ENCODE measurements around the gene GLB1L2.

- TF ChIP-seq TAF1 (IDR thresholded peaks at IDR 0.05; ENCODE audit: low read depth, low read length): no peak
- no peak for TF ChIP-seq POLR2A (IDR thresholded peaks at IDR 0.05; ENCODE audit: low read depth, low read length)
- no peak for TF ChIP-seq POLR2AphosphoS5 (IDR thresholded peaks at IDR 0.05; ENCODE audit: low read depth, low read length)
- no peak for TF ChIP-seq SPI1 (IDR thresholded peaks at IDR 0.05; ENCODE audit: low read depth, low read length)
Observed at GRCh38 chr11:134388590-134388989, 56.8 kb downstream of the GLB1L2 start.
